ENCODE results near the gene SH2D7.

The SH2D7 gene

DNA sequence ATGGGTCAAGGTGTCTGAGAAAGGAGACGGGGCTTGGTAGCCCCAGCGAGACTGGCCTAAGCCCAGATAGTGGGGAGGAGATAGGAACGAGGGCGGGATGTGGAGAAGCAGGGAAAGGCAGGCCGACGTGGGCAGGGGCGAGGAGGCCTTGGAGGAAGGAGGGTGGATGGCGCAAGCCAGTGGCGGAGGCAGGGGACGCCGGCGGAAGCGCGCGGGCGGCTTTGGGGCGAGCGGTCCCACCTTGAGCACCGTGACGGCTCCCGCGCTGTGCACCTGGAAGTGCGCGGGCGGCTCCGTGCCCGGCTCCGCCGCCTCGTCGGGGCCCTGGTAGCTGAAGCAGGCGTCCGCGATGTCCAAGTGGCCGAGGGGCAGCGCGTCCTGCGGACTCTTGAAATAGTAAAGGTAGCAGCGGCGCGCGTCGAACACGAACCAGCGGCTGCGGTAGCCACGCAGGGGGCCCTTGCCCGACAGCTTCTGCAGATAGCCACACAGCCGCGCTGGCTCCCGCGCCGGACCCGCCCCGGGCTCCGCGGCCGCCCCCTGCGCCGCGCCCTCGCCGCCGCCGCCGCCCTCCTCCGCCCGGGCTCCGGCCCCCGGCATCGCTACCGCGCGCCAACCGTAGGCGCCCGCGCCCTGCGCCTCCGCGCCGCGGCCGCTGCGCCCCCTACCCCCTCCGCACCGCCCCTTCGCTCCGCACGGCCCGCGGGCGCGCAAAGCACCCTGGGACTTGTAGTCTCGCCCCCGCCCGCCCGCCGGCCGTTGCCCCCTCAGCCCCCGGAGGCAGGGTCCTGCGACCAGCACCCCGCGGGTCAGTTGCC, 15.1 kb upstream of the SH2D7 start, which contains the start of gene TBC1D2B:
Gene TBC1D2B, minus strand, starts transcription at position 659 of the 818 bp plus-strand sequence. Its CDS starts 59 bp downstream, at position 600.
- peak within 1 kb of the TSS; percentile 16 for H3K9ac ChIP-seq (ENCODE audit: low read length)
- H2BK120ac ChIP-seq (ENCODE audit: insufficient read depth, low read length, poor library complexity), result peak within 1 kb of the TSS; percentile 44
- H3K14ac ChIP-seq (ENCODE audit: low read length), result peak within 1 kb of the TSS; percentile 74
- no peaks in the 10 kb centered on the region for H3K36me3 ChIP-seq (ENCODE audit: control insufficient read depth in 1 of 2, insufficient read depth in 2 of 2, low read length in 2 of 2)
- H3K4me3 ChIP-seq (ENCODE audit: low read depth, low read length), result peak within 1 kb of the TSS; percentile 73
- H3K79me2 ChIP-seq (ENCODE audit: control insufficient read depth, insufficient read depth, low read length, poor library complexity), result peaks cover 7% of the 10 kb centered on the region
- peak within 1 kb of the TSS; percentile 15 for H3K27ac ChIP-seq (ENCODE audit: low read depth, low read length)
- peak within 1 kb of the TSS; percentile 74 for H4K91ac ChIP-seq (ENCODE audit: low read depth, low read length)
- H3K23ac ChIP-seq (ENCODE audit: low read length), result no peak within 1 kb of the TSS
- H3K4ac ChIP-seq (ENCODE audit: low read depth, low read length), result peak within 1 kb of the TSS; percentile 65
- peak in 1 of 2 donors; percentile 57 for DNase-seq
- peak within 1 kb of the TSS; percentile 85 for H4K8ac ChIP-seq (ENCODE audit: low read depth, low read length)
- H2AFZ ChIP-seq (ENCODE audit: insufficient read depth, low read length, poor library complexity), result peak within 1 kb of the TSS; percentile 97
- H3K4me1 ChIP-seq (ENCODE audit: control insufficient read depth in 1 of 2, insufficient read depth in 2 of 2, low read length in 2 of 2), result peaks cover 8 to 17% of the 10 kb centered on the region in 2 experiments
- H2AK5ac ChIP-seq (ENCODE audit: low read length), result peak within 1 kb of the TSS; percentile 89
- no CpG with 5 or more reads among the region's 104 CpGs for WGBS (ENCODE audit: extremely low coverage, insufficient coverage, insufficient read length)
- peak within 1 kb of the TSS; percentile 94 for H3K18ac ChIP-seq (ENCODE audit: low read length)
- peak within 1 kb of the TSS; percentile 56 for H2BK12ac ChIP-seq (ENCODE audit: low read length)
- H2BK5ac ChIP-seq (ENCODE audit: low read depth, low read length, poor library complexity), result peak within 1 kb of the TSS; percentile 56
- peak within 1 kb of the TSS; percentile 79 for H3K4me2 ChIP-seq (ENCODE audit: low read length)
- peak within 1 kb of the TSS; percentile 89 for H4K12ac ChIP-seq (ENCODE audit: low read depth, low read length)
- H3K9me3 ChIP-seq (ENCODE audit: insufficient read depth, low read depth, low read length), result no peaks in the 10 kb centered on the region
- no peaks in the 10 kb centered on the region for H3K27me3 ChIP-seq (ENCODE audit: insufficient read depth, low read length)
- H3K79me1 ChIP-seq (ENCODE audit: low read length), result peaks cover 13% of the 10 kb centered on the region

GRCh38 chr15:78077871-78078210, 14.5 kb upstream of the SH2D7 start:
- Histone ChIP-seq H3K4ac (ENCODE audit: low read depth, low read length) (no peak overlapping the region), H3K79me2 (ENCODE audit: control insufficient read depth, insufficient read depth, low read length, poor library complexity) (peaks cover 7% of the 10 kb centered on the region), H3K9ac (ENCODE audit: low read length) (no peak overlapping the region), H3K27ac (ENCODE audit: low read depth, low read length) (no peak overlapping the region), H4K91ac (ENCODE audit: low read depth, low read length) (no peak overlapping the region), H2BK120ac (ENCODE audit: insufficient read depth, low read length, poor library complexity) (no peak overlapping the region), H3K18ac (ENCODE audit: low read length) (no peak overlapping the region), H3K27me3 (ENCODE audit: insufficient read depth, low read length) (no peaks in the 10 kb centered on the region), H4K8ac (ENCODE audit: low read depth, low read length) (peak overlapping the region; percentile 73), H3K4me2 (ENCODE audit: low read length) (peak overlapping the region; percentile 79), H3K9me3 (ENCODE audit: insufficient read depth, low read depth, low read length) (no peaks in the 10 kb centered on the region), H3K14ac (ENCODE audit: low read length) (no peak overlapping the region), H4K12ac (ENCODE audit: low read depth, low read length) (no peak overlapping the region), H2AFZ (ENCODE audit: insufficient read depth, low read length, poor library complexity) (peak overlapping the region; percentile 83), H2AK5ac (ENCODE audit: low read length) (no peak overlapping the region), H3K4me1 (ENCODE audit: control insufficient read depth in 1 of 2, insufficient read depth in 2 of 2, low read length in 2 of 2) (peaks cover 8 to 15% of the 10 kb centered on the region in 2 experiments), H3K36me3 (ENCODE audit: control insufficient read depth in 1 of 2, insufficient read depth in 2 of 2, low read length in 2 of 2) (no peaks in the 10 kb centered on the region), H3K4me3 (ENCODE audit: low read depth, low read length) (peak overlapping the region; percentile 73), H3K23ac (ENCODE audit: low read length) (no peak overlapping the region), H2BK12ac (ENCODE audit: low read length) (no peak overlapping the region), H3K79me1 (ENCODE audit: low read length) (peaks cover 13% of the 10 kb centered on the region), H2BK5ac (ENCODE audit: low read depth, low read length, poor library complexity) (no peak overlapping the region)
- no CpG with 5 or more reads among the region's 7 CpGs for WGBS (ENCODE audit: extremely low coverage, insufficient coverage, insufficient read length)
- peak in 1 of 2 donors; percentile 27 for DNase-seq

DNA sequence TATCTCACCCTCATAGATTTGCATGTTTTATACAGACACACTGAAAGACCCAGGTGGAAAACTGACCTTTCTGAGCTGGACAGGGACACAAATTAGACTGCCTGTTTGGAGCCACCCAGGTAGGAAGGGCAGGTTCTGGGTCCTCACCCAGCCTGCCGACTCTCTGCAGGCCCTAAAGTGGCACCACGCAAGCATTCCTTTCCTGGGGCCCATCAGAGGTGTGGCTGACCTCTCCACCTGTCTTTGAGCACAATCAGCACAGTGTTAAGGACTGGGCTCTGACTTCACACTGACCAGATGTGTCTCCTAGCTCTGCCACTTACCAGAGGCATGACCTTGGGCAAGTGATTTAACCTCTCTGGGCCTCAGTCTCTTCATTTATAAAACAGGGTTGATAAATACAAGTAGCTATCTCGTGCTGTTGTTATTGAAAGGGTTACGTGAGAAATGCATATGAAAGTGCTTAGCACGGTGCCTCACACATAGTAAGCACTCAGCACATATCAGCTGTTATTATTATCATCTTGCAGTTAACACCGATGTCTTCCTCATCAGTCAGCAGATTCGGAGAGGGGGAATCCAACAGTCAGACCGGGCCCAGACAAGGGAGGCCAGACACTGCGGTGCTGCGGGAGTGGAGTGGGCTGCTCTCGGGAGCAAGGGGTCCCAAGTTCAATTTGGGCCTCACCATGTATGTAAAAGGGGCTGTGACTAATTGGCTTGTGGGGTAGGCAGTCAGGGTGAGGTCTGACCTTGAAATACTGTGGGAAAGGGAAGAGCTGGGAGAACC, 12.9 kb upstream of the SH2D7 start:
- H3K79me2 ChIP-seq (ENCODE audit: control insufficient read depth, insufficient read depth, low read length, poor library complexity), result peaks cover 7% of the 10 kb centered on the region
- H2BK12ac ChIP-seq (ENCODE audit: low read length), result no peak overlapping the region
- H3K4me1 ChIP-seq (ENCODE audit: control insufficient read depth in 1 of 2, insufficient read depth in 2 of 2, low read length in 2 of 2), result peaks cover 8 to 16% of the 10 kb centered on the region in 2 experiments
- H3K79me1 ChIP-seq (ENCODE audit: low read length), result peaks cover 13% of the 10 kb centered on the region
- no peak overlapping the region for H2AK5ac ChIP-seq (ENCODE audit: low read length)
- no peak overlapping the region for H3K14ac ChIP-seq (ENCODE audit: low read length)
- no peaks in the 10 kb centered on the region for H3K9me3 ChIP-seq (ENCODE audit: insufficient read depth, low read depth, low read length)
- no peak overlapping the region for H3K23ac ChIP-seq (ENCODE audit: low read length)
- no peak for DNase-seq
- no peak overlapping the region for H3K9ac ChIP-seq (ENCODE audit: low read length)
- H3K4me3 ChIP-seq (ENCODE audit: low read depth, low read length), result no peak overlapping the region
- H2BK120ac ChIP-seq (ENCODE audit: insufficient read depth, low read length, poor library complexity), result no peak overlapping the region
- H2AFZ ChIP-seq (ENCODE audit: insufficient read depth, low read length, poor library complexity), result no peak overlapping the region
- H4K8ac ChIP-seq (ENCODE audit: low read depth, low read length), result no peak overlapping the region
- no peak overlapping the region for H3K4me2 ChIP-seq (ENCODE audit: low read length)
- no peaks in the 10 kb centered on the region for H3K27me3 ChIP-seq (ENCODE audit: insufficient read depth, low read length)
- H3K27ac ChIP-seq (ENCODE audit: low read depth, low read length), result no peak overlapping the region
- H3K36me3 ChIP-seq (ENCODE audit: control insufficient read depth in 1 of 2, insufficient read depth in 2 of 2, low read length in 2 of 2), result no peaks in the 10 kb centered on the region
- no peak overlapping the region for H2BK5ac ChIP-seq (ENCODE audit: low read depth, low read length, poor library complexity)
- H3K18ac ChIP-seq (ENCODE audit: low read length), result no peak overlapping the region
- no peak overlapping the region for H4K12ac ChIP-seq (ENCODE audit: low read depth, low read length)
- WGBS (ENCODE audit: extremely low coverage, insufficient coverage, insufficient read length), result no CpG with 5 or more reads among the region's 11 CpGs
- H4K91ac ChIP-seq (ENCODE audit: low read depth, low read length), result no peak overlapping the region
- H3K4ac ChIP-seq (ENCODE audit: low read depth, low read length), result no peak overlapping the region

DNA sequence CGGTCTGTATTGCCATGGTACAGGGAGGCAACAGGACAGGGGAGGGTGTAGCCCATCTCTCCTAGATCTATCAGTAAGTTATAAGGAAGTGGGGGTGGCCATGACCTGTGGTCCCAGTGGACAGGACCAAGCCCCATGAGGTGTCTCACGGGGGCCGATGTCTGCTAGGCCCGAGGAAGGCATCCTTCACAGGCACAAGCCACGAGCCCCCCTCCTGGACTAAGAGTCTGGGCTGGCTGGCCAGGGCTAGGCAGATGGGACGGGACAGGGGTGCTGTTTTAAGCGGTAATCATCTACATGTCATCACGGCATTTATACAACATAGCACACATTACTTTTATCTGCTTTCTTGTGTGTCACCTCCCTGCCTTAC, 12.3 kb upstream of the SH2D7 start:
- H4K8ac ChIP-seq (ENCODE audit: low read depth, low read length), result no peak overlapping the region
- no CpG with 5 or more reads among the region's 8 CpGs for WGBS (ENCODE audit: extremely low coverage, insufficient coverage, insufficient read length)
- no peaks in the 10 kb centered on the region for H3K27me3 ChIP-seq (ENCODE audit: insufficient read depth, low read length)
- H2BK12ac ChIP-seq (ENCODE audit: low read length), result no peak overlapping the region
- H3K18ac ChIP-seq (ENCODE audit: low read length), result no peak overlapping the region
- no peak overlapping the region for H3K4me3 ChIP-seq (ENCODE audit: low read depth, low read length)
- H3K4me2 ChIP-seq (ENCODE audit: low read length), result no peak overlapping the region
- H3K4ac ChIP-seq (ENCODE audit: low read depth, low read length), result no peak overlapping the region
- peaks cover 8 to 16% of the 10 kb centered on the region in 2 experiments for H3K4me1 ChIP-seq (ENCODE audit: control insufficient read depth in 1 of 2, insufficient read depth in 2 of 2, low read length in 2 of 2)
- no peak overlapping the region for H3K14ac ChIP-seq (ENCODE audit: low read length)
- H3K79me2 ChIP-seq (ENCODE audit: control insufficient read depth, insufficient read depth, low read length, poor library complexity), result peaks cover 7% of the 10 kb centered on the region
- no peak overlapping the region for H3K27ac ChIP-seq (ENCODE audit: low read depth, low read length)
- H2BK120ac ChIP-seq (ENCODE audit: insufficient read depth, low read length, poor library complexity), result no peak overlapping the region
- H3K79me1 ChIP-seq (ENCODE audit: low read length), result peaks cover 13% of the 10 kb centered on the region
- no peak overlapping the region for H4K91ac ChIP-seq (ENCODE audit: low read depth, low read length)
- H2AFZ ChIP-seq (ENCODE audit: insufficient read depth, low read length, poor library complexity), result no peak overlapping the region
- H3K9me3 ChIP-seq (ENCODE audit: insufficient read depth, low read depth, low read length), result no peaks in the 10 kb centered on the region
- H4K12ac ChIP-seq (ENCODE audit: low read depth, low read length), result no peak overlapping the region
- no peak overlapping the region for H2AK5ac ChIP-seq (ENCODE audit: low read length)
- DNase-seq, result no peak
- no peak overlapping the region for H3K9ac ChIP-seq (ENCODE audit: low read length)
- H2BK5ac ChIP-seq (ENCODE audit: low read depth, low read length, poor library complexity), result no peak overlapping the region
- no peaks in the 10 kb centered on the region for H3K36me3 ChIP-seq (ENCODE audit: control insufficient read depth in 1 of 2, insufficient read depth in 2 of 2, low read length in 2 of 2)
- H3K23ac ChIP-seq (ENCODE audit: low read length), result no peak overlapping the region
